GM19395 (cell line): ENCODE measurements around the gene RALB.

Experiments
- ATAC-seq: cut with Tn5 transposase; IDR thresholded peaks from one replicate; pipeline ENCODE4 v1.9.1; 2021; ENCODE audit warnings: mild to moderate bottlenecking, moderate library complexity; ENCODE audit not compliant: unreplicated experiment

RALB gene

DNA sequence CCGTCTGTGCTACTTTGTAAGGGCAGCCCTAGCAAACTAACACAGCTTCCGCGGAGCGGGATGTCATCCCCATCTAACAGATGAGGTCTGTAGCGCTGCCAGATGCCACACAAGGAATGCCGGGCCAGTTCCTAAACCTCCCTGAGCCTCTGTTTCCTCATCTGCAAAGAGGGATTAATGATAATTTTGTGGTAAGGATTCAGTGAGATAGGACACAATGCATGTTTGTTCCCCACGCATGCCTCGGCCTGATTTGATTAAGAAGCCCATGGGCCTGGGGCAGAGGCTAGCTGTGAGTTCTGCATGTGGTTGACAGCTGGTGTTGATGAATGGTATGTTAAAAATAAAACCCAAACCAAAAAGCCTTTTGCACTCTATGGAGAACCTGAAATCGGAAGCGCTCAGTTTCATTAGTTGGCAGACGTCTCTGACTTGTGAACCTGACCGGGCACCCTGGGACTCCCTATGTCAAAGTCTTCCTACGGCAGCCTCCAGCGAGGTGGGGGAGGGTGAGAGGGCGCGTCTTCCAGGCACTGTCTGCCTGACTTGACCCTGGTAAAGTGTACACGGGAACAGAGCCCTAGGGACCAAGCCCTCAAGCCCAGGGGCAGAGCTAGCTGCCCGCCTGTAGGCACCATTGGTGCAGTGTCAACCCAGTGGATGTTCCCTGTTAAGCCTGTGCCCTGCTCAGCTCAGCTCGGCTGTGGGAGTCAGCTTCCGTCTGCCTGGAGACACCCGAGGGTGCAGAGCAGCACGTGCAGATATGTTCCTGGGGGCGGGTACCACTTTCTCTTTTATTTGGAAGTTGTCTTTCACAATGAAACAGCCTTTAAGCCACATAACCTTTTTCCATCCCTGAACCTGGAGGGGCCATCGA, 78.5 kb downstream of the RALB start:
- ATAC-seq, result no peak

- no peak for ATAC-seq
Measured at GRCh38 chr2:120331903-120332302, 79.3 kb downstream of the RALB start.

GRCh38 chr2:120332384-120332783, 79.7 kb downstream of the RALB start:
- no peak for ATAC-seq

- no peak for ATAC-seq
Measured at GRCh38 chr2:120334068-120334467, 81.4 kb downstream of the RALB start.

- ATAC-seq, result no peak
Measured at GRCh38 chr2:120336749-120337148, 84.1 kb downstream of the RALB start.

DNA sequence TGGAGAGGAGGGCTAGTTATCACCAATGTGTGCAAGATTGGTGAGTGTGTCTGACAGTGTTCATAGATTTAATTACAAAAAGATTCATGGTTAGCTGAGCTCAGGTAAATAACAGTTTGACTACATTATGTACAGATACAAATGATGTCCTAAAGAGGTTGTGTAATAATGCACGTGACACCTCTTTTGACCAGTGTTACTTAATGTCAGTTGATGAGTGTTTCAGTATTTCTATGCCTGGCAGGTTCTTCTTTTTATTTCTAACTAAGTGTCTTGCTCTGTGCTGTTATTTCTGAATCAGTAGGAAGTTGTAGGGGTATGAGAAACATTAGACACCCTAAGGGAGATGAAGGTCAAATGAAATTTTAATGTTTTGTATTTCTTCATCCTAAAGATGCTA, 85.4 kb downstream of the RALB start:
- ATAC-seq, result no peak

- no peak for ATAC-seq
Measured at GRCh38 chr2:120341977-120342376, 89.3 kb downstream of the RALB start.

GRCh38 chr2:120342446-120342845, 89.8 kb downstream of the RALB start:
- ATAC-seq, result no peak

- ATAC-seq, result peak; percentile 15
Measured at GRCh38 chr2:120343100-120343432, 90.4 kb downstream of the RALB start.

GRCh38 chr2:120343433-120344105, 90.9 kb downstream of the RALB start:
- peak; percentile 64 for ATAC-seq
